Measurements from ENCODE around the gene AHI1.
"Not testable (repeated sequence)": the region's sequence is repeated elsewhere in the genome, so short reads cannot be mapped to it uniquely, and the experiment has no call there.

Gene AHI1

GRCh38 chr6:135268740-135269139, 228.8 kb downstream of the AHI1 start:
- no peak for DNase-seq (ENCODE audit: low read depth in 1 of 2, low spot score in 1 of 2)

GRCh38 chr6:135268263-135268662, 229.3 kb downstream of the AHI1 start:
- no peak for DNase-seq (ENCODE audit: low read depth in 1 of 2, low spot score in 1 of 2)

- DNase-seq (ENCODE audit: low read depth in 1 of 2, low spot score in 1 of 2) = no peak
Measured at GRCh38 chr6:135267085-135267484, 230.5 kb downstream of the AHI1 start.

- no peak for DNase-seq (ENCODE audit: low read depth in 1 of 2, low spot score in 1 of 2)
Measured at GRCh38 chr6:135266675-135267074, 230.9 kb downstream of the AHI1 start.

GRCh38 chr6:135265278-135265677, 232.3 kb downstream of the AHI1 start:
- DNase-seq (ENCODE audit: low read depth in 1 of 2, low spot score in 1 of 2) = no peak

GRCh38 chr6:135261872-135262725, 235.4 kb downstream of the AHI1 start:
- no peak for DNase-seq (ENCODE audit: low read depth in 1 of 2, low spot score in 1 of 2)

- DNase-seq (ENCODE audit: low read depth in 1 of 2, low spot score in 1 of 2) = no peak
Measured at GRCh38 chr6:135260612-135261011, 236.9 kb downstream of the AHI1 start.

- no peak for DNase-seq (ENCODE audit: low read depth in 1 of 2, low spot score in 1 of 2)
Measured at GRCh38 chr6:135258970-135259369, 238.6 kb downstream of the AHI1 start.

- DNase-seq (ENCODE audit: low read depth in 1 of 2, low spot score in 1 of 2) = no peak
Measured at GRCh38 chr6:135257631-135258405, 239.7 kb downstream of the AHI1 start.

GRCh38 chr6:135256866-135257265, 240.7 kb downstream of the AHI1 start:
- no peak for DNase-seq (ENCODE audit: low read depth in 1 of 2, low spot score in 1 of 2)

- no peak for DNase-seq (ENCODE audit: low read depth in 1 of 2, low spot score in 1 of 2)
Measured at GRCh38 chr6:135254471-135254870, 243.1 kb downstream of the AHI1 start.

GRCh38 chr6:135251498-135252441, 245.8 kb downstream of the AHI1 start:
- no peak for DNase-seq (ENCODE audit: low read depth in 1 of 2, low spot score in 1 of 2)

- DNase-seq (ENCODE audit: low read depth in 1 of 2, low spot score in 1 of 2) = no peak
Measured at GRCh38 chr6:135250751-135251497, 246.6 kb downstream of the AHI1 start.

GRCh38 chr6:135250234-135250633, 247.3 kb downstream of the AHI1 start:
- no peak for DNase-seq (ENCODE audit: low read depth in 1 of 2, low spot score in 1 of 2)

- not testable (repeated sequence) for DNase-seq (ENCODE audit: low read depth in 1 of 2, low spot score in 1 of 2)
Measured at GRCh38 chr6:135246412-135247012, 251.0 kb downstream of the AHI1 start.

GRCh38 chr6:135244805-135245204, 252.7 kb downstream of the AHI1 start:
- no peak for DNase-seq (ENCODE audit: low read depth in 1 of 2, low spot score in 1 of 2)

- no peak for DNase-seq (ENCODE audit: low read depth in 1 of 2, low spot score in 1 of 2)
Measured at GRCh38 chr6:135243871-135244796, 253.4 kb downstream of the AHI1 start.

- no peak for DNase-seq (ENCODE audit: low read depth in 1 of 2, low spot score in 1 of 2)
Measured at GRCh38 chr6:135240711-135241110, 256.8 kb downstream of the AHI1 start.

- DNase-seq (ENCODE audit: low read depth in 1 of 2, low spot score in 1 of 2) = no peak
Measured at GRCh38 chr6:135236732-135237131, 260.8 kb downstream of the AHI1 start.
